ENCODE measurements around the gene UBXN1.
"Not testable (repeated sequence)": the region's sequence is repeated elsewhere in the genome, so short reads cannot be mapped to it uniquely, and the experiment has no call there.

Gene UBXN1

DNA sequence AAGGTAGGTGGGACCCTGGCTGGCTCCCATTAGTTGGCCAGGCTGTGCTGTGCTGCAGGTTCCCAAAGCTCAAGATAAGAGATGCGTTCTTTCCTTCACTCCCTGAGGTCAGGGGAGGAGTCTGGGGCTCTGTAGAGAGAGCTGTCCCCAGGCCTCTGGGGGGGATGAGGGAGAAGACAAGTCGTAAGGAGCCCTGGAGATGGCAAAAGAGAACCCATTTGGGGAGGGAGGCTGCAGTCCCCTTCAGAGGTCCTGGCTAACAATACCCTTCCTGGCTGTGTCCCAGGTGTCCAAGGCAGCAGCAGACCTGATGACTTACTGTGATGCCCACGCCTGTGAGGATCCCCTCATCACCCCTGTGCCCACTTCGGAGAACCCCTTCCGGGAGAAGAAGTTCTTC, 29.5 kb upstream of the UBXN1 start:
- Histone ChIP-seq H3K4me1 (ENCODE audit: control insufficient read depth, insufficient read depth, low read length, unreplicated experiment) (peaks cover 34% of the 10 kb centered on the region), H3K4me3 (ENCODE audit: low read depth, low read length) (peak overlapping the region; percentile 79), H3K27ac (ENCODE audit: low read depth, low read length) (0 out of 2 replicates have a peak overlapping the region, but pooled peaks have one; percentile 88), H3K79me2 (ENCODE audit: control insufficient read depth, insufficient read depth, low read length, unreplicated experiment) (no peaks in the 10 kb centered on the region), H3K27me3 (ENCODE audit: insufficient read depth, low read length) (no peaks in the 10 kb centered on the region), H2AFZ (ENCODE audit: low read length, unreplicated experiment) (no peak overlapping the region), H3K36me3 (ENCODE audit: insufficient read depth, low read length) (peaks cover 22% of the 10 kb centered on the region)

DNA sequence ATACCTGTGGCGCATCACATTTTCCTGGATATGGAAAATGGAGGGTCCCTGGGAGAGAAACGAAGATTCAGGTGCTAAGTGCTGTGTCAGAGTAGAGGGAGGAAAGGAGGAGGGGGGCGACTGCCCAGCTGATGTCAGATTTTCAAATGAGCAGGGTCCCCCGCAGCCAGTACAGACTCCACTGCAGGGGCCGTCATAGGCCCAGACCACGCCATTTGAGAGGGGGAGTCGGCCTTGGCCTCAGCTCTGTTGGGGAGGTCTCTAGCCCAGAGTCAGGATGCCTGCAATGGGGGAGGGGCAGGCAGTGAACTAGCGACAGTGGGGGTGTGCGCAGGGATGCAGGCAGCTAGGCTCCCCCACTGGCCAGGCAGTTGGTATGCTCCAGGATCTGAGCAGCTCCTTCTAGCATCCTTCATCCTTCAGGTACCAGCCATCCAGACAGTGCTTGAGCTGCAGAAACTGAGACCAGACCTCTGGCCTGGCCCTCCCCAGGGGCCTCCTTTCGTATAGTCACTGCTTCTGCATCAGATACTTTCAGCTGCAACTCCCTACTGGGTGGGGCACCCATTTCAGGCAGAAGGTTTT, 28.5 kb upstream of the UBXN1 start, which contains the start of the genes BSCL2 and GNG3:
Gene BSCL2 (minus strand): TSS at position 148 of the 585 bp plus-strand sequence. CDS start 229 bp downstream, outside the sequence.
Gene GNG3 (plus strand): TSS at position 400 of the 585 bp plus-strand sequence. CDS start 620 bp downstream, outside the sequence.
- H2AFZ ChIP-seq (ENCODE audit: low read length, unreplicated experiment), result no peak within 1 kb of the TSS
- H3K27ac ChIP-seq (ENCODE audit: low read depth, low read length), result no peak within 1 kb of the TSS
- H3K27me3 ChIP-seq (ENCODE audit: insufficient read depth, low read length), result no peaks in the 10 kb centered on the region
- H3K4me3 ChIP-seq (ENCODE audit: low read depth, low read length), result peak within 1 kb of the TSS; percentile 75
- H3K36me3 ChIP-seq (ENCODE audit: insufficient read depth, low read length), result peaks cover 18% of the 10 kb centered on the region
- H3K79me2 ChIP-seq (ENCODE audit: control insufficient read depth, insufficient read depth, low read length, unreplicated experiment), result no peaks in the 10 kb centered on the region
- peaks cover 27% of the 10 kb centered on the region for H3K4me1 ChIP-seq (ENCODE audit: control insufficient read depth, insufficient read depth, low read length, unreplicated experiment)

- Histone ChIP-seq H3K36me3 (ENCODE audit: insufficient read depth, low read length) (peaks cover 14% of the 10 kb centered on the region; the same call in 1 of the 2 replicates), H3K27me3 (ENCODE audit: insufficient read depth, low read length) (no peaks in the 10 kb centered on the region), H3K79me2 (ENCODE audit: control insufficient read depth, insufficient read depth, low read length, unreplicated experiment) (no peaks in the 10 kb centered on the region), H3K4me3 (ENCODE audit: low read depth, low read length) (peak overlapping the region; percentile 75; the same call in 1 of the 2 replicates), H3K4me1 (ENCODE audit: control insufficient read depth, insufficient read depth, low read length, unreplicated experiment) (peaks cover 27% of the 10 kb centered on the region), H2AFZ (ENCODE audit: low read length, unreplicated experiment) (no peak overlapping the region), H3K27ac (ENCODE audit: low read depth, low read length) (no peak overlapping the region)
Observed at GRCh38 chr11:62706850-62707247, 28.0 kb upstream of the UBXN1 start.

GRCh38 chr11:62705880-62706849, 27.3 kb upstream of the UBXN1 start:
- Histone ChIP-seq H2AFZ (ENCODE audit: low read length, unreplicated experiment) (peak overlapping the region; percentile 30), H3K4me1 (ENCODE audit: control insufficient read depth, insufficient read depth, low read length, unreplicated experiment) (peaks cover 27% of the 10 kb centered on the region), H3K36me3 (ENCODE audit: insufficient read depth, low read length) (peaks cover 16% of the 10 kb centered on the region), H3K27me3 (ENCODE audit: insufficient read depth, low read length) (no peaks in the 10 kb centered on the region), H3K79me2 (ENCODE audit: control insufficient read depth, insufficient read depth, low read length, unreplicated experiment) (no peaks in the 10 kb centered on the region), H3K4me3 (ENCODE audit: low read depth, low read length) (peak overlapping the region; percentile 75), H3K27ac (ENCODE audit: low read depth, low read length) (peak overlapping the region; percentile 66)

- peak overlapping the region; percentile 75 for H3K4me3 ChIP-seq (ENCODE audit: low read depth, low read length)
- no peaks in the 10 kb centered on the region for H3K79me2 ChIP-seq (ENCODE audit: control insufficient read depth, insufficient read depth, low read length, unreplicated experiment)
- H2AFZ ChIP-seq (ENCODE audit: low read length, unreplicated experiment), result peak overlapping the region; percentile 30
- H3K27me3 ChIP-seq (ENCODE audit: insufficient read depth, low read length), result no peaks in the 10 kb centered on the region
- peaks cover 26% of the 10 kb centered on the region for H3K4me1 ChIP-seq (ENCODE audit: control insufficient read depth, insufficient read depth, low read length, unreplicated experiment)
- H3K36me3 ChIP-seq (ENCODE audit: insufficient read depth, low read length), result peaks cover 15% of the 10 kb centered on the region
- peak overlapping the region; percentile 66 for H3K27ac ChIP-seq (ENCODE audit: low read depth, low read length)
Observed at GRCh38 chr11:62705413-62705812, 26.5 kb upstream of the UBXN1 start.

DNA sequence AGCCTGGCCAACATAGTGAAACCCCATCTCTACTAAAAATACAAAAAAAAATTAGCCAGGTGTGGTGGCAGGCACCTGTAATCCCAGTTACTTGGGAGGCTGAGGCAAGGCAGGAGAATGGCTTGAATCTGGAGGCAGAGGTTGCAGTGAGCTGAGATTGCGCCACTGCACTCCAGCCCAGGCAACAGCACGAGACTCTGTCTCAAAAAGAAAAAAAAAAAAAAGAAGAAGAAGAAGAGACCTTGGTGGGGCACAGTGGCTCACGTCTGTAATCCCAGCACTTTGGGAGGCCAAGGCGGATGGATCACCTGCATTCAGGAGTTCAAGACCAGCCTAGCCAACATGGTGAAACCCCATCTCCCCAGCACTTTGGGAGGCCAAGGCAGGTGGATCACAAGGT, 25.0 kb upstream of the UBXN1 start:
- not testable (repeated sequence) for H2AFZ ChIP-seq (ENCODE audit: low read length, unreplicated experiment); H3K27ac ChIP-seq (ENCODE audit: low read depth, low read length); H3K4me3 ChIP-seq (ENCODE audit: low read depth, low read length); H3K79me2 ChIP-seq (ENCODE audit: control insufficient read depth, insufficient read depth, low read length, unreplicated experiment); H3K27me3 ChIP-seq (ENCODE audit: insufficient read depth, low read length)
- Histone ChIP-seq H3K36me3 (ENCODE audit: insufficient read depth, low read length) (peaks cover 12% of the 10 kb centered on the region), H3K4me1 (ENCODE audit: control insufficient read depth, insufficient read depth, low read length, unreplicated experiment) (peaks cover 17% of the 10 kb centered on the region)

- Histone ChIP-seq H3K27me3 (ENCODE audit: insufficient read depth, low read length) (no peaks in the 10 kb centered on the region), H3K4me1 (ENCODE audit: control insufficient read depth, insufficient read depth, low read length, unreplicated experiment) (peaks cover 12% of the 10 kb centered on the region), H3K27ac (ENCODE audit: low read depth, low read length) (no peak overlapping the region), H3K79me2 (ENCODE audit: control insufficient read depth, insufficient read depth, low read length, unreplicated experiment) (no peaks in the 10 kb centered on the region), H3K36me3 (ENCODE audit: insufficient read depth, low read length) (peaks cover 12% of the 10 kb centered on the region), H2AFZ (ENCODE audit: low read length, unreplicated experiment) (no peak overlapping the region), H3K4me3 (ENCODE audit: low read depth, low read length) (no peak overlapping the region)
Observed at GRCh38 chr11:62702246-62702645, 23.4 kb upstream of the UBXN1 start.

GRCh38 chr11:62694455-62695167, 15.7 kb upstream of the UBXN1 start:
- peak overlapping the region; percentile 38; the same call in 1 of the 2 replicates for H3K27ac ChIP-seq (ENCODE audit: low read depth, low read length)
- no peaks in the 10 kb centered on the region for H3K27me3 ChIP-seq (ENCODE audit: insufficient read depth, low read length)
- peaks cover 15% of the 10 kb centered on the region; the same call in 1 of the 2 replicates for H3K36me3 ChIP-seq (ENCODE audit: insufficient read depth, low read length)
- H2AFZ ChIP-seq (ENCODE audit: low read length, unreplicated experiment), result no peak overlapping the region
- peaks cover 8% of the 10 kb centered on the region for H3K4me1 ChIP-seq (ENCODE audit: control insufficient read depth, insufficient read depth, low read length, unreplicated experiment)
- H3K79me2 ChIP-seq (ENCODE audit: control insufficient read depth, insufficient read depth, low read length, unreplicated experiment), result no peaks in the 10 kb centered on the region
- no peak overlapping the region for H3K4me3 ChIP-seq (ENCODE audit: low read depth, low read length)

GRCh38 chr11:62693624-62694023, 14.8 kb upstream of the UBXN1 start:
- not testable (repeated sequence) for H3K27me3 ChIP-seq (ENCODE audit: insufficient read depth, low read length); H3K4me3 ChIP-seq (ENCODE audit: low read depth, low read length); H3K79me2 ChIP-seq (ENCODE audit: control insufficient read depth, insufficient read depth, low read length, unreplicated experiment); H2AFZ ChIP-seq (ENCODE audit: low read length, unreplicated experiment); H3K27ac ChIP-seq (ENCODE audit: low read depth, low read length)
- peaks cover 15% of the 10 kb centered on the region; the same call in 1 of the 2 replicates for H3K36me3 ChIP-seq (ENCODE audit: insufficient read depth, low read length)
- H3K4me1 ChIP-seq (ENCODE audit: control insufficient read depth, insufficient read depth, low read length, unreplicated experiment), result peaks cover 15% of the 10 kb centered on the region

Data from ACC112 (cell line).